Raji (cell line): ENCODE results near the gene IFNL4.

Source experiments
- POLR2A ChIP-seq: IDR thresholded peaks from 2 replicates; pipeline ENCODE4 v1.6.1; 2011; ENCODE audit warnings: low read depth, low read length, control low read depth; ENCODE audit not compliant: insufficient read depth

Gene IFNL4

GRCh38 chr19:39205449-39205764 is 43.2 kb downstream of the IFNL4 start:
- no peak for TF ChIP-seq POLR2A

GRCh38 chr19:39203372-39204341 is 45.0 kb downstream of the IFNL4 start, which contains the start of gene SYCN:
SYCN (minus strand) TSS chr19:39204263; CDS start chr19:39204254, 9 bp downstream.
- no peak for TF ChIP-seq POLR2A

GRCh38 chr19:39202998-39203355 is 45.7 kb downstream of the IFNL4 start:
- TF ChIP-seq POLR2A: no peak

- no peak for TF ChIP-seq POLR2A
Observed at GRCh38 chr19:39200803-39201115, 47.9 kb downstream of the IFNL4 start.

- no peak for TF ChIP-seq POLR2A
Observed at GRCh38 chr19:39200066-39200802, 48.4 kb downstream of the IFNL4 start.

GRCh38 chr19:39199025-39199424 is 49.6 kb downstream of the IFNL4 start:
- no peak for TF ChIP-seq POLR2A

GRCh38 chr19:39197808-39198207 is 50.8 kb downstream of the IFNL4 start:
- no peak for TF ChIP-seq POLR2A

- TF ChIP-seq POLR2A: no peak
Observed at GRCh38 chr19:39196860-39197562, 51.6 kb downstream of the IFNL4 start, which contains the start of gene NCCRP1. NCCRP1 (plus strand) TSS chr19:39196964; CDS start chr19:39196983, 19 bp downstream.

- TF ChIP-seq POLR2A: no peak
Observed at GRCh38 chr19:39196320-39196719, 52.3 kb downstream of the IFNL4 start.
